ENCODE measurements around the gene ZNF528. TPM values are rescaled to one million over a fixed set of nuclear protein-coding genes. Genes with fewer than 3 reads are reported as not detected.

Gene ZNF528
- total and polyA plus RNA-seq, 2 experiments from 2014 or later = 19.2 to 22.5 TPM

DNA sequence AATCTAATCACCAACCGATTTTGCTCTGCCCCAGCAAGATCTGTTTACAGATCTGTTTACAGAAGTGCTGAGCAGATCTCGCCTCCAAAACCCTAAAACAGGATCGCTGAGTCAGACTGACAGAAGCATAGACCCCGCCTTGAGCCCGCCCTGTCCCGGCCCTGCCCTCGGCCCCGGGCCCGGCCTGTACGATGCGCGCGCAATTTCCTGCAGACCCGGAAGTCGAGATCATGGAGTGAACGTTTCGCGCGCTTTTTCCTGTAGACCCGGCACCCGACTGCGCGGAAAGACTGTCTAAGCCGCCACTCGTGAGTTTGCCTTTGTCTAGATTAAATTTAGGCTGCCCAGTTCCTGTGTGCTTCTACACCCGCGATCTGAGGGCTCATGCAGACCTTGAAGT lies 31.3 kb downstream of the ZNF528 start, which contains the start of gene ZNF534:
ZNF534 (plus strand) TSS at position 212 of the 400 bp plus-strand sequence. CDS start 2,327 bp downstream, outside the sequence.
- no peaks in the 10 kb centered on the region for H3K79me2 ChIP-seq (ENCODE audit: insufficient read depth)
- no peaks in the 10 kb centered on the region for H3K27me3 ChIP-seq (replicated peaks; ENCODE audit: insufficient read depth)
- H3F3A ChIP-seq (ENCODE audit: insufficient read depth) = no peaks in the 10 kb centered on the region
- no peak for DNase-seq
- H2AFZ ChIP-seq = no peak within 1 kb of the TSS
- WGBS, 2 experiments (ENCODE audit: low coverage in 1 of 2, low lambda C conversion rate in 2 of 2, missing lambda C conversion rate in 2 of 2) = 80 to 84% methylated on average over 23 to 27 of the region's 27 CpGs
- no peaks in the 10 kb centered on the region for H3K4me1 ChIP-seq (ENCODE audit: insufficient read depth)
- no peaks in the 10 kb centered on the region for H4K20me1 ChIP-seq (ENCODE audit: insufficient read depth)
- in situ Hi-C loops (cut with MboI) = no loop called here
- no peaks in the 10 kb centered on the region for H3K9me3 ChIP-seq (ENCODE audit: low read depth)
- no peak within 1 kb of the TSS for H3K4me2 ChIP-seq (ENCODE audit: unreplicated experiment)
- no peak for TF ChIP-seq EZH2 (IDR thresholded peaks at IDR 0.05; ENCODE audit: insufficient read depth, poor library complexity, severe bottlenecking)
- no peak within 1 kb of the TSS for H3K4me3 ChIP-seq
- H3K36me3 ChIP-seq (ENCODE audit: low read depth) = no peaks in the 10 kb centered on the region
- H3K27ac ChIP-seq = no peak within 1 kb of the TSS
- H3K9me2 ChIP-seq (ENCODE audit: insufficient read depth) = no peaks in the 10 kb centered on the region
- no peak within 1 kb of the TSS for H3K9ac ChIP-seq

DNA sequence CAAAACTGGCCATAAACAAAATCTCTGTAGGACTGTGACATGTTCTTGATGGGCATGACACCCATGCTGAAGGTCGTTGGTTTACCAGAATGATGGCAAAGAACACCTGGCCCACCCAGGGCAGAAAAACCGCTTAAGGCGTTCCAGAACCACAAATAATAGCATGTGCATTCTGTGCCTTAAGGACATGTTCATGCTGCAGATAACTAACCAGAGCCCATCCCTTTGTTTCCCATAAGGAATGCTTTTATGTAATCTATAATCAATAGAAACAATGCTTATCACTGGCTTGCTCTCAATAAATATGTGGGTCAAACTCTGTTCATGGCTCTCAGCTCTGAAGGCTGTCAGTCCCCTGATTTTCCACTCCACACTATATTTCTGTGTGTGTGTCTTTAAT lies 44.5 kb downstream of the ZNF528 start:
- no peak overlapping the region for H3K4me2 ChIP-seq (ENCODE audit: unreplicated experiment)
- H3K9me2 ChIP-seq (ENCODE audit: insufficient read depth) = no peaks in the 10 kb centered on the region
- no peaks in the 10 kb centered on the region for H3K4me1 ChIP-seq (ENCODE audit: insufficient read depth)
- DNase-seq = no peak
- H3K79me2 ChIP-seq (ENCODE audit: insufficient read depth) = no peaks in the 10 kb centered on the region
- H3K27me3 ChIP-seq (replicated peaks; ENCODE audit: insufficient read depth) = no peaks in the 10 kb centered on the region
- H3K36me3 ChIP-seq (ENCODE audit: low read depth) = no peaks in the 10 kb centered on the region
- in situ Hi-C loops (cut with MboI) = no loop called here
- H2AFZ ChIP-seq = no peak overlapping the region
- no peak overlapping the region for H3K27ac ChIP-seq
- no peak overlapping the region for H3K4me3 ChIP-seq
- 3 to 12% methylated on average over 3 of the region's 3 CpGs for WGBS, 2 experiments (ENCODE audit: low coverage in 1 of 2, low lambda C conversion rate in 2 of 2, missing lambda C conversion rate in 2 of 2)
- no peaks in the 10 kb centered on the region for H3K9me3 ChIP-seq (ENCODE audit: low read depth)
- H3F3A ChIP-seq (ENCODE audit: insufficient read depth) = no peaks in the 10 kb centered on the region
- no peak for TF ChIP-seq EZH2phosphoT487 (IDR thresholded peaks at IDR 0.05; ENCODE audit: insufficient read depth, low read depth)
- no peak for TF ChIP-seq EZH2 (IDR thresholded peaks at IDR 0.05; ENCODE audit: insufficient read depth, poor library complexity, severe bottlenecking)
- H3K9ac ChIP-seq = no peak overlapping the region
- H4K20me1 ChIP-seq (ENCODE audit: insufficient read depth) = no peaks in the 10 kb centered on the region

DNA sequence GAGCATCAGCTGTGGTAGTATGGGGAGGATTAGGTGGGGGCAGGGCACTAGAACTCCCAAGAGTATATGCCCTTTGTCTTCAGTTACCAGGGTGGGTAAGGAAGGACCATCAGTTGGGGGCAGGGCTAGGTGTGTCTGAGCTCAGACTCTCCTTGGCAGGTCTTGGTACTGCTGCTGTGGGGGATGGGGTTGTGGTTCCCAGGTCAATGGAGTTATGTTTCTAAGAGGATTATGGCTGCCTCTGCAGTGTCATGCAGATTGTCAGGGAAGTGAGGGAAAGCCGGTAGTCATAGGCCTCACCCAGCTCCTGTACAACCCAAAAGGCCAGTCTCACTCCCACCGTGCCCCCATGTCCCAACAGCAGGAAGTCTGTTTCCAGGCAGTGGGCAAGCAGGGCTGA lies 46.9 kb downstream of the ZNF528 start:
- H3F3A ChIP-seq (ENCODE audit: insufficient read depth) = no peaks in the 10 kb centered on the region
- in situ Hi-C loops (cut with MboI) = no loop called here
- no peaks in the 10 kb centered on the region for H3K36me3 ChIP-seq (ENCODE audit: low read depth)
- no peaks in the 10 kb centered on the region for H3K79me2 ChIP-seq (ENCODE audit: insufficient read depth)
- no peak overlapping the region for H3K4me3 ChIP-seq
- H3K4me1 ChIP-seq (ENCODE audit: insufficient read depth) = no peaks in the 10 kb centered on the region
- 18 to 25% methylated on average over 2 of the region's 2 CpGs for WGBS, 2 experiments (ENCODE audit: low coverage in 1 of 2, low lambda C conversion rate in 2 of 2, missing lambda C conversion rate in 2 of 2)
- H3K9ac ChIP-seq = no peak overlapping the region
- H3K27me3 ChIP-seq (replicated peaks; ENCODE audit: insufficient read depth) = no peaks in the 10 kb centered on the region
- H3K9me2 ChIP-seq (ENCODE audit: insufficient read depth) = no peaks in the 10 kb centered on the region
- no peak overlapping the region for H2AFZ ChIP-seq
- H3K27ac ChIP-seq = no peak overlapping the region
- no peaks in the 10 kb centered on the region for H3K9me3 ChIP-seq (ENCODE audit: low read depth)
- H4K20me1 ChIP-seq (ENCODE audit: insufficient read depth) = no peaks in the 10 kb centered on the region
- H3K4me2 ChIP-seq (ENCODE audit: unreplicated experiment) = no peak overlapping the region
- TF ChIP-seq EZH2 (IDR thresholded peaks at IDR 0.05; ENCODE audit: insufficient read depth, poor library complexity, severe bottlenecking) (no peak), EZH2phosphoT487 (IDR thresholded peaks at IDR 0.05; ENCODE audit: insufficient read depth, low read depth) (no peak)
- DNase-seq = no peak

DNA sequence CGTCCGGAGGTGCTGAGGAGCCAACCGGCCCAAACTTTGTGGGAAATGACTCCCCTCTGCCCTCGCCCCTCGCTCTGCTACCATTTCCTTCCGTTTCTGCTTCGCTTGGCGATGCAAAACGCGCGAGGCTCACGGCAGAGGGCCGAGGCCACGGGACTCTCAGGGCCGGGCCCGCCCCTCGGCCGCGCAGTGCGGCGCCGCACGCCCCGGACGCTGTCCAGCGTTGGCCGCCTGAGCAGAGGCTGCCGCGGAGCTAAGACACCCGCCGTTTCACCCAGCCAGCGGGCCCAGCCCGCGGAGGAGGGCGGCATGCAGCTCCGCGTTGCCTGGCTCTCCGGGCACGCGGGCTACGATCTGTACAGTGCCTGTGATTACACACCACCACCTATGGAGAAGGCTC lies 53.6 kb downstream of the ZNF528 start:
- Histone ChIP-seq H3K9ac (no peak overlapping the region), H3K4me3 (no peak overlapping the region), H3K79me2 (ENCODE audit: insufficient read depth) (no peaks in the 10 kb centered on the region), H3K27me3 (replicated peaks; ENCODE audit: insufficient read depth) (no peaks in the 10 kb centered on the region), H3K27ac (no peak overlapping the region), H3K9me3 (ENCODE audit: low read depth) (no peaks in the 10 kb centered on the region), H3K9me2 (ENCODE audit: insufficient read depth) (no peaks in the 10 kb centered on the region), H3K36me3 (ENCODE audit: low read depth) (no peaks in the 10 kb centered on the region; the same call in 1 of the 2 replicates), H3K4me1 (ENCODE audit: insufficient read depth) (no peaks in the 10 kb centered on the region), H4K20me1 (ENCODE audit: insufficient read depth) (no peaks in the 10 kb centered on the region), H2AFZ (no peak overlapping the region), H3F3A (ENCODE audit: insufficient read depth) (no peaks in the 10 kb centered on the region), H3K4me2 (ENCODE audit: unreplicated experiment) (no peak overlapping the region)
- TF ChIP-seq EZH2 (IDR thresholded peaks at IDR 0.05; ENCODE audit: insufficient read depth, poor library complexity, severe bottlenecking) = no peak
- no peak for TF ChIP-seq EZH2phosphoT487 (IDR thresholded peaks at IDR 0.05; ENCODE audit: insufficient read depth, low read depth)
- no peak for DNase-seq
- in situ Hi-C loops (cut with MboI) = no loop called here
- WGBS, 2 experiments (ENCODE audit: low coverage in 1 of 2, low lambda C conversion rate in 2 of 2, missing lambda C conversion rate in 2 of 2) = 49 to 56% methylated on average over 41 of the region's 41 CpGs
